Measurements from ENCODE around the gene CIDEA.
"Not testable (repeated sequence)": the region's sequence is repeated elsewhere in the genome, so short reads cannot be mapped to it uniquely, and the experiment has no call there.

- not testable (repeated sequence) for TF ChIP-seq POLR2A, CTCF (IDR thresholded peaks at IDR 0.05)
These were observed 30.8 kb upstream of the CIDEA start for GRCh38 chr18:12223326-12223725.

Measured in heart left ventricle (tissue), 13 donors.